ENCODE results near the gene TRIP4.
"Not testable (repeated sequence)": the region's sequence is repeated elsewhere in the genome, so short reads cannot be mapped to it uniquely, and the experiment has no call there.

Gene TRIP4

GRCh38 chr15:64495968-64496367 lies 108.3 kb downstream of the TRIP4 start:
- DNase-seq = not testable (repeated sequence)

DNA sequence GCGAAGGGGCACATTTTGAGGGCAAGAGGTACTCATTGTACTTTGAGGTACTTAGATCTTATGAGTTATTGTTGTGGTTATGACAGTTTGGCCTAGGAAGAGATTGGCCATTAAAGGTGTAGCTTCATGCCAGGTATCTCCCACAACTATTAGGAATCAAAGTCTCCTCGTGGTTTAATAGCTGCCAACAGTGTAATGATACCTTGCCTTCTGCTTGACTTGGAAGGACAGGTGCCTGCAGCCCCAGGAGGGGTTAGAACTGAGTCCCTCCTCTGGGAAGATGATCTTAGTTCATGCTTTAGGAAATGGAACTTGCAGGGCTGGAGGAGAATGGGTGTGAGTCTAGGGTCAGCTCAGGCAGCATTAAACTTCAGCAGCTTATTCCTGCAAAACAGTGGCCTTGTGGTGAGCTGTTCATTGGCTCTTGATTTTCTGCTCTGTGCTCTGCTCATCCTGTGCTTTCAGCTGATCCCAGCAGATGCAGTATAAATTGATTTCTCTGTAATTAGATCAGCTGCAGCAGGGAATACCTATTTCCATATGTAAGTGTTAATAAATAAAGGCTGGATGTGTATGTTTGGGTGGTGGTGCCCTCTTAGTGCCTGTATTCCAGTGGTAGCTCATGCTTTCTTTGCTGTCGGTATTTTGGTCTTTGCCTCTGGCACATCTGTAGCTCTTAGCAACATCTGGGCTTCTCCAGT lies 113.2 kb downstream of the TRIP4 start:
- DNase-seq = no peak

GRCh38 chr15:64501396-64501715 lies 113.7 kb downstream of the TRIP4 start:
- no peak for DNase-seq

DNA sequence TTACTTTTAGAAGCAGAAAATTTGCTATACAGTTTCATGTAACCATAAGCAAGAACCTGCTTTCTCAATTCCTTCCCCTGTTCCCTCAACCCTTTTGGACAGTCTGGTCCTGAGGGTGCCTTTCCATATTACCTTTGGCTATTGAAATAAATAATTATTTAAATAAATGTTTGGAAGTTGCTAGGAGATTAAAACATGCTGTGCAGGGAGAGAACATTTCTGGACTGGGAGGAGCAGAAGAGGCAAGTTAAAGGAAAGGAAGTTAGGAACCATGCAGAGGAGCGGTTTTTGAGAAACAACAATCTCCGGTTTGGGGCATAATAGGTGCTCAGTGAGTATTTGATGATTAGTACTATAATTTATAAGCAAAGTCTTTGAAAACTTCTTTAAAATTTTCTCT lies 114.5 kb downstream of the TRIP4 start:
- DNase-seq = no peak

DNA sequence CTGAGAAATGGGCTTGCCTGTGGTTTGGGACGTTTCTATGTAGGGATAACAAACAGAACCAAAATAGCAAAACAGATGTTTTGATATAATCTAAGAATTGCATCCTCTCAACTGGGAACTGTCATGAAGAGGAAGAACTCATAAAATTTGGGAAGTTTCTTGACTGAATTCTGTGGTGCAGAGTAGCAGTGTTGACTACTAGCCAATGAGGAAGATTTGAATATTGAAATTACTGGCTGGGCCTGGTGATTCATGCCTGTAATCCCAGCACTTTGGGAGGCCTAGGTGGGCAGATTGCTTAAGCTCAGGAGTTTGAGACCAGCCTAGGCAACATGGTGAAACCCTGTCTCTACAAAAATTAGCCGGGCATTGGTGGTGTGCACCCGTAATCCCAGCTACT lies 114.9 kb downstream of the TRIP4 start:
- DNase-seq = no peak

GRCh38 chr15:64503197-64503596 lies 115.6 kb downstream of the TRIP4 start:
- DNase-seq = peak; percentile 9

DNA sequence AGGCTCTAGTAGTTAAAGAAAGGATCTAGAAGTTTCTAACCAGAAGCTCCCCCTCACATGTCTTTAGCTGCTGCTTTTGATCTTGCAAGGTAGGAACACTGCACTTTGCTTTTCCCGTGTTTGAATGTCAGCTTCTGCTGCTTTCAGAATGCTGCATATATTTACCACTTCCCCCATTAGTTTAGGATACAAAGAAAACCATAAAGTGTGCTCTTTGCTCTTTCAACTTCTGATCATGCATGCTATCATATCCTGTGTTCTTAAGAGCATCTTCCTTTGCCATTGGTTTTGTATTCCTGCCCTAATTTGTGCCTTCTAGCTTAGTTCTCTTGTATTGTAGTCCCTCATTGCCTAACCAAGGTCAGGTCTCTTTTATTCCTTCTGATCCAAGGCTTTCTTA lies 116.0 kb downstream of the TRIP4 start:
- no peak for DNase-seq

Measured in NCI-H187 treated with DMSO at 0.1 percent for 48 hours (cell line).